GM20000 (cell line): ENCODE data around the gene PRC1.

Experiments
- DNase-seq: peaks from one replicate; pipeline ENCODE4 v3.0.0; 2012; ENCODE audit warnings: low spot score
- TF ChIP-seq, protein P1 (sequence below): IDR thresholded peaks from 2 replicates; pipeline ENCODE4 v1.5.1; 2012; ENCODE audit warnings: mild to moderate bottlenecking, control low read depth; ENCODE audit errors: extremely low read depth, missing control alignments

The PRC1 gene

DNA sequence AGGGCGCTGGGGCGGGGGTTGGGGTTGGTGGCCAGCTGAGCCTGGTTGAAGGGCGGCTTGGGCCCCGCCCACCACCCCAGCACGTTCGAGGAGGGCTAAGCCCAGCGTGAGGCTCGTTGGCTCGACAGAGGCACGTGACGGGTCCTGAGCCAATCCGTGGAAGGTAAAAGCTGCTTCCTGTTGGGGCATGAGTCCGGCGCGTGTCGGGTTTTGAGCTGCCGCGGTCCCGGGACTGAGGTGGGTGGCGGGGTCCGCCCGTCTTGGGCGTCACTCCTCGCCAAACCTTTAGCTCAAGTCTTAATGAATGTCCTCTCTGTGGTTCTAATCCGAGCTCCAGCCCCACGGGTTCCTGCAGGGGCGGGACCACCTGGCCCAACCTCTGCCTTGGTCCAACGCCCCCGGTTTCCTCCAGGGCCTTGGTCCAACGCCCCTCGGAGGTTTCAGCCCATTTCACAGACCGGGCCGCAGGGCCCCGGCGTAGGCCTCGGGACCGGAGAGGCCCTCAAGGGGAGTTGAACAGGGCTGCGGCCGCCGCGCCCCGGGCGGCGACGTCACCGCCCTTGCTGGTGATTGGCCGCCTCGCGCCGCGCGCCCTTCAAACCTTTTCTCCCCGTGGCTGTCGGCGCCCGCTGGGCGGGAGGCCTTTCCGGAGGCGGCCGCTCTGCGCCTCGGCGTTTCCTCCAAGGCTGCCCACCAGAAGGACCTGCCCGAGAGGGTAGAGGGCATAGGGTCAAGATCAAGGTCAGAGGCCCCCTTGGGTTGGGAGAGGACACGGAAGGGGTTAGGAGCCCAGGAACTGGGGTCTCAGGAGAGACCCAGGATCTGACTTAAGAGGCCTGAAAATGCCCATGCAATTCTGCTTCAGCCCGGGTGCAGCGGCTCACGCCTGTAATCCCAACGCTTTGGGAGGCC is 39.4 kb downstream of the PRC1 start, which contains the start of gene RCCD1:
RCCD1 (plus strand) TSS at position 173 of the 912 bp plus-strand sequence. CDS start 1,851 bp downstream, outside the sequence.
- peak; percentile 99 for DNase-seq
- TF ChIP-seq, protein P1, sequence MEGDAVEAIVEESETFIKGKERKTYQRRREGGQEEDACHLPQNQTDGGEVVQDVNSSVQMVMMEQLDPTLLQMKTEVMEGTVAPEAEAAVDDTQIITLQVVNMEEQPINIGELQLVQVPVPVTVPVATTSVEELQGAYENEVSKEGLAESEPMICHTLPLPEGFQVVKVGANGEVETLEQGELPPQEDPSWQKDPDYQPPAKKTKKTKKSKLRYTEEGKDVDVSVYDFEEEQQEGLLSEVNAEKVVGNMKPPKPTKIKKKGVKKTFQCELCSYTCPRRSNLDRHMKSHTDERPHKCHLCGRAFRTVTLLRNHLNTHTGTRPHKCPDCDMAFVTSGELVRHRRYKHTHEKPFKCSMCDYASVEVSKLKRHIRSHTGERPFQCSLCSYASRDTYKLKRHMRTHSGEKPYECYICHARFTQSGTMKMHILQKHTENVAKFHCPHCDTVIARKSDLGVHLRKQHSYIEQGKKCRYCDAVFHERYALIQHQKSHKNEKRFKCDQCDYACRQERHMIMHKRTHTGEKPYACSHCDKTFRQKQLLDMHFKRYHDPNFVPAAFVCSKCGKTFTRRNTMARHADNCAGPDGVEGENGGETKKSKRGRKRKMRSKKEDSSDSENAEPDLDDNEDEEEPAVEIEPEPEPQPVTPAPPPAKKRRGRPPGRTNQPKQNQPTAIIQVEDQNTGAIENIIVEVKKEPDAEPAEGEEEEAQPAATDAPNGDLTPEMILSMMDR: no peak

DNA sequence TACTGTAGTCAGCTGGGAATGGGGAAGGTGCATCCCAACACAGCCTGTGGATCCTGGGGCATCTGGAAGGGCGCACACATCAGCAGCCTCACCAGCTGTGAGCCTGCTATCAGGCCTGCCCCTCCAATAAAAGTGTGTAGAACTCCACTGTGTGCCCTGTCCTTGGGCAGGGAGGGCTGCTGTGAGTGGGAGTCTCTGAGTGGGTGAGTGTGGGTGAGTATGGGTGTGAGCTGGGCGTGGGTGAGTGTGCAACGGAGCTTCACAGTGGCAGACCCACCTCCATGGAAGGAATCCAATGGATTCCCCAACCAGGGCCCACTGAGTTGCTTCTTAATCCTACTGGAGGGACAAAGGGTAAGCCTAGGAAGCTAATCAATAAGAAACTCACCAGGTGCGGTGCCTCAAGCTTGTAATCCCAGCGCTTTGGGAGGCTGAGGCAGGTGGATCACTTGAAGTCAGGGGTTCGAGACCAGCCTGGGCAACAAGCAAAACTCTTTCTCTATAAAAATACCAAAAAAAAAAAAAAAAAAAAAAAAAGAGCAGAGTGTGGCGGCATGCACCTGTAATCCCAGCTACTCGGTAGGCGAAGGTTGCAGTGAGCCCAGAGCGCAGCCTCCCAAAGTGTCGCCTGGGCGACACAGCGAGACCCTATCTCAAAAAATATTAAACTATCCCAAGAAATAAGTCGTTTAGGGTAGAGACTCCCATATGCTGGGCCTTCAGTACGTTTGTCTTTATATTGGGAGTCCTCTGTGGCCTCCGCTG is 40.2 kb downstream of the PRC1 start:
- DNase-seq: no peak
- TF ChIP-seq, protein P1: no peak

DNA sequence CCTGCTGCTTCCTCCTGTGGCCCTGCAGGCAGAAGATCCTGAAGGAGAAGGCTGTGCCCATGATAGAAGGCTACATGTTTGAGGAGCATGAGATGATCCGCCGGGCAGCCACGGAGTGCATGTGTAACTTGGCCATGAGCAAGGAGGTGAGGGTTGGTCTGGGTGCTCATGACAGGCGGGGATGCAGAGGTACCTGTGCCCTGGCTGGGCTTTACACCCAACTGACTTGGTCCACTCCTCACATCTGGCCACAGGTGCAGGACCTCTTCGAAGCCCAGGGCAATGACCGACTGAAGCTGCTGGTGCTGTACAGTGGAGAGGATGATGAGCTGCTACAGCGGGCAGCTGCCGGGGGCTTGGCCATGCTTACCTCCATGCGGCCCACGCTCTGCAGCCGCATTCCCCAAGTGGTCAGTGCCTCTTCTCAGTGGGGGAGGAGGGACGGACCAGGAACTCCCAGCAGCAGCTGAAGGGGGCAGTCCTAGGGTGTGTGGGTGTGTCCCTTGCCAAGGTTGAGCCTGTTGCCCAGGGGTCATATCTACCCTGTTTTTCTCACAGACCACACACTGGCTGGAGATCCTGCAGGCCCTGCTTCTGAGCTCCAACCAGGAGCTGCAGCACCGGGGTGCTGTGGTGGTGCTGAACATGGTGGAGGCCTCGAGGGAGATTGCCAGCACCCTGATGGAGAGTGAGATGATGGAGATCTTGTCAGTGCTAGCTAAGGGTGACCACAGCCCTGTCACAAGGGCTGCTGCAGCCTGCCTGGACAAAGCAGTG is 41.2 kb downstream of the PRC1 start:
- no peak for DNase-seq
- TF ChIP-seq, protein P1: no peak

DNA sequence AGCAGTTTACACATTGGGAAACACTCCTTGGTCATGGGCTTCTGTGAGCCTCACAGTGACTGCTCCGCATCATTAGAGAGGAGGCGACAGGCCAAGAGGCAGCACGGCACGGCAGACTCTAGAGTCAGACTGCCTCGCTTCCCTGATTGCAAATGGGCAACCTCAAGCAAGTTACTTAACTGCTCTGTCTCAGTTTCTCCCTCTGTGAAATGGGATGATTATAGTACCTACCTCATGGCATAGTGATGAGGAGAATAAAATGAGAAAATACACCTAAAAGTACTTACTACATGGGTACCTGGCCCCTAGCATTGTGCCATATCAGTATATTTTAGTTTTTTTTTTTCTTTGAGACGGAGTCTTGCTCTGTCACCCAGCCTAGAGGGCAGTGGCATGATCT is 43.7 kb downstream of the PRC1 start:
- DNase-seq: no peak
- TF ChIP-seq, protein P1: no peak

DNA sequence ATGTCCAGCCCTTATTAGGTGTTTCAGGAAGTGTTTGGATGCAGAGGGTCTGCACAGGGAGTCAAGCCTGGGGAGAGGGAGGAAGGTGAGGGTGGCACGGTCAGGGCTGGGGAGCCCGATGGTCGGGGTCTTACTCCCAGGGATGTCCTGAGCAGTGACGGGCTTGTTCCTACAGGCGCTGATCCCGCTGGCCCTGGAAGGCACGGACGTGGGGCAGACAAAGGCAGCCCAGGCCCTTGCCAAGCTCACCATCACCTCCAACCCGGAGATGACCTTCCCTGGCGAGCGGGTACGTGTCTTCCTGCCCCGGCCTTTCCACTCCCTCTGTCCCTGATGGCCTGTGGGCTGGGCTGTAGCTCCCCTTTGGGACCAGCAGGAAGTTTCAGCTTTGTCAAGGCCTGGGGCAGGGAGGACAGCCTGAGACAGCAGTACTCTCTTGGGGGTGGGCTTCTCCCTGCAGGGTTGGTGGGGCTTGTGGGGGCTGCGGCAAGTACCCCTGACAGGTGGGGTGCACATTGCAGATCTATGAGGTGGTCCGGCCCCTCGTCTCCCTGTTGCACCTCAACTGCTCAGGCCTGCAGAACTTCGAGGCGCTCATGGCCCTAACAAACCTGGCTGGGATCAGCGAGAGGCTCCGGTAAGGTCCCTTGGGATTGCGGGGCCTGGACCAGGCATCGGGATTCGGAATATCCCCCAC is 44.2 kb downstream of the PRC1 start:
- TF ChIP-seq, protein P1: no peak
- no peak for DNase-seq

DNA sequence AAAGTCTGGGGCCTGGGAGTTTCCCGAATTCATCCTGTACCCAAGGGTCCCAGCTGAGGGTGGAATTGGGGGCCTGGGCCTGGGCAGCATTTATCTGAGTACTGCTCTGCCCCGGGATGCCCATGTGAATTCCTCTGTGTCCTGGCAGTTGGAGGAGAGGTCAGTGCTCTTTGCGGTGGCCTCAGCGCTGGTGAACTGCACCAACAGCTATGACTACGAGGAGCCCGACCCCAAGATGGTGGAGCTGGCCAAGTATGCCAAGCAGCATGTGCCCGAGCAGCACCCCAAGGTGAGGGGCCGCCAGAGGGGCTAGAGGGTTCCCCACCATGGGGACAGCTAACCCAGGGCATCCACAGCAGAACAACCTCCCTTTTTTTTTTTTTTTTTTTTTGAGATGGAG is 45.8 kb downstream of the PRC1 start:
- TF ChIP-seq, protein P1: no peak
- no peak for DNase-seq
